Measurements from ENCODE around the gene PTHLH. TPM values are rescaled to one million over a fixed set of nuclear protein-coding genes. Genes with fewer than 3 reads are reported as not detected.

The PTHLH gene
- total and polyA plus RNA-seq, 10 of the 15 experiments (the other 5 are each of a cell fraction or from before 2014, with no cell fraction given) = 0.08 to 0.12 TPM; not detected in 8

DNA sequence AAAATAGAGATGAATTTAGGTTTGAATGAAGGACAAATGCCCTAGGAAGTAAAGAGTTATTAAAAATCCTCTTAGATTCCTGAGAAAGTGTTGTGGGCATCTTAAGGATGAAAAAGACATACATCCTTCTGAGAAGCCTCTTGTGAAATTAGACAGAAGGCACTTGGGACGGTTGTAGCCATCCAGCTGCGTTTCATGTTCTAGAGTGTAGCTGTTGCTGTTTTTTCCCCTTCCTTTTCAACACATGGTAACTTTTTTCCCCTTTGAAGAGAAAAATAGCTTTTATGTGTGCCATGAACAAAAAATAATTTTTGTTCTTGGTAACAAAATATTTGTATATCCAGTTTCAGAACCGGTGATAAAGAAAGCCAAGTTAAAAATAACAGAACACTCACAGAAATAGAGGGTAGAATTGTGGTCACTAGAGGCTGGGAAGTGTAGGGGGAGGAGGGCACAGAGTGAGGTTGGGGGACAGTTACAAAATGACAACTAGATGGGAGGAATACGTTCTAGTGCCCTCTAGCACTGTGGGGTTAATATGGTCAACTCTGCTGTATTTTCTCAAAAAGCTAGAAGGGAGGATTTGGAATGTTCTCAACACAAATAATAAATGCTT, 58.4 kb downstream of the PTHLH start:
- ChIA-PET SMC1A (ENCODE audit: uncharacterized antibody, unreplicated experiment) (no interaction called here), POLR2A (no interaction called here), RAD21 (ENCODE audit: unreplicated experiment) (interaction anchor here (0.6 kb wide), 1 partner anchor 215 kb away, joined by 4 read pairs; no protein-coding TSS in a partner anchor), CTCF (interaction anchor here (0.9 kb wide), 1 partner anchor 12 kb away, joined by 3 read pairs; no protein-coding TSS in a partner anchor)
- Histone ChIP-seq H3K27me3 (replicated peaks in 1 of 2; ENCODE audit: control insufficient read depth in 2 of 2, insufficient read depth in 2 of 2, low read length in 1 of 2) (no peaks in the 10 kb centered on the region), H4K20me1 (ENCODE audit: control insufficient read depth, insufficient read depth) (no peaks in the 10 kb centered on the region), H3K79me2 (ENCODE audit: control insufficient read depth, insufficient read depth, low read length) (no peaks in the 10 kb centered on the region), H3K9ac (ENCODE audit: control insufficient read depth, insufficient read depth, low read length) (peak overlapping the region; percentile 3; the same call in 1 of the 2 replicates), H3K4me1 (ENCODE audit: control insufficient read depth, insufficient read depth, low read length) (no peaks in the 10 kb centered on the region), H2AFZ (ENCODE audit: control insufficient read depth, low read depth, low read length) (no peak overlapping the region), H3K27ac (ENCODE audit: control insufficient read depth, insufficient read depth) (no peak overlapping the region), H3K36me3 (ENCODE audit: control insufficient read depth in 2 of 2, insufficient read depth in 2 of 2, low read length in 1 of 2) (no peaks in the 10 kb centered on the region), H3K9me3 (replicated peaks; ENCODE audit: control insufficient read depth, insufficient read depth, low read length) (no peaks in the 10 kb centered on the region; the same call in 2 of the 3 replicates), H3K4me3 (no peak overlapping the region), H3K4me2 (ENCODE audit: control insufficient read depth, insufficient read depth) (peak overlapping the region; percentile 39; the same call in 1 of the 2 replicates)
- peak; percentile 38; the same call in 2 of the 3 replicates for ATAC-seq
- BruUV-seq (replicated peaks) = no TSS peak
- FAIRE-seq = no peak
- in situ Hi-C loops (cut with MboI) (no loop called here), intact Hi-C loops (cut with micrococcal nuclease; ENCODE audit: unreplicated experiment) (no loop called here)
- peak; percentile 17 for DNase-seq (ENCODE audit: low read depth, low spot score)
- TF ChIP-seq IRF4 (IDR thresholded peaks at IDR 0.05; ENCODE audit: low read depth, low read length) (no peak), TBL1XR1 (IDR thresholded peaks at IDR 0.05; ENCODE audit: low read depth, low read length) (peak; percentile 22; the same call in 1 of the 2 replicates), MEF2A (IDR thresholded peaks at IDR 0.05; ENCODE audit: insufficient read depth, low read depth, low read length) (peak; percentile 67; the same call in 1 of the 2 replicates), RUNX3 (IDR thresholded peaks at IDR 0.05; ENCODE audit: low read length) (peak; percentile 78)
- TF ChIP-seq, protein P1, sequence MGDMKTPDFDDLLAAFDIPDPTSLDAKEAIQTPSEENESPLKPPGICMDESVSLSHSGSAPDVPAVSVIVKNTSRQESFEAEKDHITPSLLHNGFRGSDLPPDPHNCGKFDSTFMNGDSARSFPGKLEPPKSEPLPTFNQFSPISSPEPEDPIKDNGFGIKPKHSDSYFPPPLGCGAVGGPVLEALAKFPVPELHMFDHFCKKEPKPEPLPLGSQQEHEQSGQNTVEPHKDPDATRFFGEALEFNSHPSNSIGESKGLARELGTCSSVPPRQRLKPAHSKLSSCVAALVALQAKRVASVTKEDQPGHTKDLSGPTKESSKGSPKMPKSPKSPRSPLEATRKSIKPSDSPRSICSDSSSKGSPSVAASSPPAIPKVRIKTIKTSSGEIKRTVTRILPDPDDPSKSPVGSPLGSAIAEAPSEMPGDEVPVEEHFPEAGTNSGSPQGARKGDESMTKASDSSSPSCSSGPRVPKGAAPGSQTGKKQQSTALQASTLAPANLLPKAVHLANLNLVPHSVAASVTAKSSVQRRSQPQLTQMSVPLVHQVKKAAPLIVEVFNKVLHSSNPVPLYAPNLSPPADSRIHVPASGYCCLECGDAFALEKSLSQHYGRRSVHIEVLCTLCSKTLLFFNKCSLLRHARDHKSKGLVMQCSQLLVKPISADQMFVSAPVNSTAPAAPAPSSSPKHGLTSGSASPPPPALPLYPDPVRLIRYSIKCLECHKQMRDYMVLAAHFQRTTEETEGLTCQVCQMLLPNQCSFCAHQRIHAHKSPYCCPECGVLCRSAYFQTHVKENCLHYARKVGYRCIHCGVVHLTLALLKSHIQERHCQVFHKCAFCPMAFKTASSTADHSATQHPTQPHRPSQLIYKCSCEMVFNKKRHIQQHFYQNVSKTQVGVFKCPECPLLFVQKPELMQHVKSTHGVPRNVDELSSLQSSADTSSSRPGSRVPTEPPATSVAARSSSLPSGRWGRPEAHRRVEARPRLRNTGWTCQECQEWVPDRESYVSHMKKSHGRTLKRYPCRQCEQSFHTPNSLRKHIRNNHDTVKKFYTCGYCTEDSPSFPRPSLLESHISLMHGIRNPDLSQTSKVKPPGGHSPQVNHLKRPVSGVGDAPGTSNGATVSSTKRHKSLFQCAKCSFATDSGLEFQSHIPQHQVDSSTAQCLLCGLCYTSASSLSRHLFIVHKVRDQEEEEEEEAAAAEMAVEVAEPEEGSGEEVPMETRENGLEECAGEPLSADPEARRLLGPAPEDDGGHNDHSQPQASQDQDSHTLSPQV (IDR thresholded peaks at IDR 0.05) = no peak
- WGBS (ENCODE audit: insufficient coverage, insufficient replicate concordance, low lambda C conversion rate, missing lambda C conversion rate) = 0% methylated on average over 4 of the region's 4 CpGs

Data from GM12878 (cell line).